ENCODE measurements around the gene PEX10.

PEX10 gene

DNA sequence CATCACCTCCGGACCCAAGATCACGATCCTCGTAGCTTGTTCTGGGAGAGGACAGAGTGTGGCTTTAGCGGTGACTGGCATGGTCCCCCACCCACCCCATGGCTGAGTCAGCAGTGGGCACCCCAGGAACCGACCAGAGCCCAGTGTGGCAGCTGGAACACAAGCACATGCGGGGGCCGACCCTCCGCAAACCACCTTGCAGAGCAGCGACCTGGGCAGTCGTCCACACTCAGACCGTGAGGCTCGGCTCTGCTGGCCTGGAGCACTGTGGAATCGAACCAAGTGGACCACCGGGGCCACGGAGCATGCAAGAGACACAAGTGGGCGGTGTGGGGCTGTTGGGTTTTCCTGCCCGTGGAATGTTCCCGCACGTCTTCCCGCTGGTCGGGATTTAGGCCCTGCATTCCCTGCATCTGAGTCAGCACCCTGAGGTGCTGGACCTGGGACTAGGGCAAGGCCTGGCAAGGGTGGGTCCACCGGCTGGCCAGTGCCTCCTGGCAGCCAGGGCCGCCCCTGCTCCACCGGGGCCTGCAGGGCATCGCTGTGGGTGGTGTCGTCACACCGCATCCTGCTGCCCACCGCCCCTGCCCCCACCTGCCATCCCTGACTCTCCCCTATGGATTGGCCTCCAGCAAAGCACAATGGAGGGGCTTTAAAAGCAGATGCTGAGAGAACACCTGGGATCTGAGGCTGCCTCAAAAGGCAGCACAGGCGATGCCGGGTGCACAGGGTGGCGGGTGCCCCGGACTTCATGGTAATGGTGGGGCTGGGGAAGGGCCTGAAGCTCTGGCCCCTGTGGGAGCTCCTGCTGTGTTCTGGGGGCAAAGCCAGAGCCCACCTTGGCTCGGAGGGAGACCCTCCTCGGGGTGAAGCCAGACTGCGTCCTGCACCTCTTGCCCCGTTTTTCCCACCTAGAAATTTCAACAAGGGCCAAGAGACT, 39.5 kb downstream of the PEX10 start:
- FAIRE-seq, result no peak

DNA sequence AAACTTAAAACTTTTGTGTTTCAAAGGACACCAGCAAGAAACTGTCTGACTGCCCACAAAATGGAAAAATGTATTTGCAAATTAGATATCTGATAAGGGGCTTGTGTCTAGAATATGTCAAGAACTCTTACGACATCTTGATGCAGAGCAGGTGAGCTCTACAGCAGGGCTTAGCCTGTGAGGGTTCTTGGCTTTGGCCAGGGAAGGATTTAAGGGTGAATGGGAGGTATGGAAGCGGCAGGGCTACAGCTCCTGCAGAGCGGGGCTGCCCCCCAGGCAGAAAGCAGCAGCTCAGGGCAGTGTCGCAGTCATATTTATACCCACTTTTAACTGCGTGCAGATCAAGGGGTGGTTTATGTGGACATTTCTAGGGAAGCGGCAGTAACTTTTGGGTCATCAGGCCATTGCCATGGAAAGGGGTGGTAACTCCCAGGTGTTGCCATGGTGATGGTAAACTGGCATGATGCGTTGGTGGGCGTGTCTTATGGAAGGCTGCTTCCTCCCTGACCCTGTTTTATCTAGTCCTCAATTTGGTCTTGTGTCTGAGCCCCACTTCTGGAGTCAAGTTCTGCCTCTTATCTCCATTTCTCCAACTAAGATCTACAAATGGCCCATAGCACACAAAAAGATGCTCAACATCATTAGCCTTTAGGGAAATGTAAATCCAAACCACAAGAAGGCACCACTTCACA, 44.2 kb downstream of the PEX10 start:
- FAIRE-seq, result no peak

DNA sequence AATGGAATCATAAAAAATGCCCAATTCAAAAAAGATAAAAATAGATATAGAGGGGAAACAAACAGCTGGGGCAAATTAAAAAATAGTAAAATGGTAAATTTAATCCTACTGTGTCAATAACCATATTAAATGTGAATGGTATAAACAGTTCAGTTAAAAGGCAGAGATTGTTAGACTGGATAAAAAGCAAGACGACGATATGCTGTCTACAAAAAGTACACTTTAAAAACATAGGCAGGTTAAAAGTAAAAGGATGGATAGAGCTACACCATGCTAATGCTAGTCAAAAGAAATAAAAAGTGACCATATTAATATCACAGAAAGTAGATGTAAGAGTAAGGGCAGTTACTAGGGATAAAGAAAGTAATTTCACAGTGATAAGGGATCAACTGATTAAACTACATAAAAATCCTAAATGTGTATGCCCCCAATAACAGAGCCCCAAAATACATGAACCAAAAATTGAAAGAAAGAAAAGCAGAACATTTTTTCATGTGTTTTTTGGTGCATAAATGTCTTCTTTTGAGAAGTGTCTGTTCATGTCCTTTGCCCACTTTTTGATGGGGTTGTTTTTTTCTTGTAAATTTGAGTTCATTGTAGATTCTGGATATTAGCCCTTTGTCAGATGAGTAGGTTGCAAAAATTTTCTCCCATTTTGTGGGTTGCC, 48.4 kb downstream of the PEX10 start:
- no peak for FAIRE-seq

DNA sequence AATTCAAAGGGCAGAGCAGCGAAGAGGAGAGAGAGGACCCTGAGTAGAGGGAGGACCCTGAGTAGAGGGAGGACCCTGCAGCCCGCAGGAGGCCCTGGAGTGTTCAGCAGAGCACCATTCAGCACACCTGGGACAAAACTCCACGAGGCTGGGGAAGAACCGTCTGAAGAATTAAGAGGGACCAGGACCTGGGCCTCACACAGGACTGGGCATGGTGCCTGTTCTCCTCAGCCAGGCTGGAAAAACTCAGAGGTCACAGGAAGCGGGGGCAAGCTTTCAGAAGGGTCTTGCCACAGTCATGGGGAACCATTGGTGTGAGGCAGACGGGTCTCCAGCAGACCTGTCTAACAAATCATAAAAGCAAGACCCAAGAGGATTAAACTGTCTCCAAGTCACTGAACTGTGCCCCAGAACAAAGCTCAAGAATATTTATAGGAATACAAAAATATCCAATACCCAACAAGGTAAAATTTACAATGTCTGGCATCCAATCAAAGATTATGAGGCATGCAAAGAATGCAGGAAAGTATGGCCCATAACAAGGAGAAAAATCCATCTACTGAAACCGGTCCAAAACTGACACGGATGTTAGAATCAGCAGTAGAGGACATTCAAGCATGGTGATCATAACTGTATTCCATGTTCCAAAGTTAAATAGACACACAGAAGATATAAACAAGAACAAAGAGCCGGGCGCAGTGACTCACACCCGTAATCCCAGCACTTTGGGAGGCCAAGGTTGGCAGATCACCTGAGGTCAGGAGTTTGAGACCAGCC, 51.6 kb downstream of the PEX10 start:
- FAIRE-seq, result no peak

DNA sequence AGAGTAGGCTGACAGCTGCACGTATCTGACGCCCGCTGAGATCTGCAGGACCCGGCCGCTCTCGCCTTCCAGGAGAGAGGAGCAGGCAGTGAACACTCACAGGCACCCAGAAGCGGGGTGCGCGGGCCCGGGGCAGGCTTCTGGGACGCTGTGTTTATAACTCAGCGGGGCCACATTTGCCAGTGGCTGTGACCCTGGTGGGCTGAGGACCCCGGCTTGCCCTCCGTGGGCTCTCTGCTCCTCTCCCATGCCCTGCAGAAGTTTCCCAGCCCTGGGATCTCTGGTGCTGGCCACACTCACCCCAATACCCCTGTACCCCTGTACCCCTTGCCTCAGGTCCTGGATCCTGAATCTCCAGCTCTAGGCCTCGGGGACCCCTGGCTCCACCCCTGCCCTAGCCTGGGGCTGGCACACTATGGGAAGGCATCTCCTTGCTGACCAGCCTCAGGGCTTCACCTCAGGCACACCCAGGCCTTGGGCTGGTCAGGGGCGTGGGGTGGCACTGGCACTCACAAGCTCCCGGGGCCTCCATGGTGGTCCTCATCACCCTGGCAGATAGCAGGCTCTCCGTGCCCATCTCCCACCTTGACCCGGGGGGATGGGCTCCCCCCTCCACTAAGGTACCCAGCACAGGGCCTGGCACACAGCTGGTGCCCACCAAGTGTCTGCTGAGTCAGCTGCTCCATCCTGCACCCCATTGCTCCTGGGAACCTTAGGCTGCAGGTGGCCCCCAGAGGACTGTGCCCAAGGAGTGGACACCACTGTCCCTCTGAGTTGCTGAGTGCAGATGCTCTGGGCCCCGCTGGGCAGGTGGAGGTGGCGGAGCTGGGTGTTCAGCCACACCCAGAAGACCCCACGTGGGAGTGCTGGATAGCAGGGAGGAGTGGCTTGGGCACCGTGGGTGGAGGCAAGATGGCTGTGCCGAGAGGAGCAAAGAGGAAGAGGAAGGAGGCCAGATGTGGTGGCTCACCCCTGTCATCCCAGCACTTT, 53.4 kb downstream of the PEX10 start:
- FAIRE-seq, result no peak

DNA sequence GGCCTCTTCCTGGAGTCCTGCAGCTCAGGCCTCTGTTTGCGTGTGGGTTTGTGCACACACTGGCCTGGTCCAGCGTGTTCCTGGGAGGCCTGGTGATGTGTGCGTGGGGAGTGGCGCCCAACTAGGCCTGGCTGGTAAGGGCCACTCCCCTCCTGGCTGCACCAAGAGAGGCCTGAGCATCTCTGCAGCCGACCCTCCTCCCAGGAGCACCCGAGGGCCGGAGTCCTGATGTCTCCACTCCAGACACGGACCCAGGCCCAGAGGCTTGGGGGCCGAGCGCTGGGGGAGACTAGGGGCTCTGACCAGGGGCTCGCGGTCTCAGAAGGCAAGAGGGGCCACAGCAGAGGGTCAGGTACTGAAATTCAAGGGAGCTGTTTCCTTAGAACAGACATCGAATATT, 54.3 kb downstream of the PEX10 start:
- no peak for FAIRE-seq

DNA sequence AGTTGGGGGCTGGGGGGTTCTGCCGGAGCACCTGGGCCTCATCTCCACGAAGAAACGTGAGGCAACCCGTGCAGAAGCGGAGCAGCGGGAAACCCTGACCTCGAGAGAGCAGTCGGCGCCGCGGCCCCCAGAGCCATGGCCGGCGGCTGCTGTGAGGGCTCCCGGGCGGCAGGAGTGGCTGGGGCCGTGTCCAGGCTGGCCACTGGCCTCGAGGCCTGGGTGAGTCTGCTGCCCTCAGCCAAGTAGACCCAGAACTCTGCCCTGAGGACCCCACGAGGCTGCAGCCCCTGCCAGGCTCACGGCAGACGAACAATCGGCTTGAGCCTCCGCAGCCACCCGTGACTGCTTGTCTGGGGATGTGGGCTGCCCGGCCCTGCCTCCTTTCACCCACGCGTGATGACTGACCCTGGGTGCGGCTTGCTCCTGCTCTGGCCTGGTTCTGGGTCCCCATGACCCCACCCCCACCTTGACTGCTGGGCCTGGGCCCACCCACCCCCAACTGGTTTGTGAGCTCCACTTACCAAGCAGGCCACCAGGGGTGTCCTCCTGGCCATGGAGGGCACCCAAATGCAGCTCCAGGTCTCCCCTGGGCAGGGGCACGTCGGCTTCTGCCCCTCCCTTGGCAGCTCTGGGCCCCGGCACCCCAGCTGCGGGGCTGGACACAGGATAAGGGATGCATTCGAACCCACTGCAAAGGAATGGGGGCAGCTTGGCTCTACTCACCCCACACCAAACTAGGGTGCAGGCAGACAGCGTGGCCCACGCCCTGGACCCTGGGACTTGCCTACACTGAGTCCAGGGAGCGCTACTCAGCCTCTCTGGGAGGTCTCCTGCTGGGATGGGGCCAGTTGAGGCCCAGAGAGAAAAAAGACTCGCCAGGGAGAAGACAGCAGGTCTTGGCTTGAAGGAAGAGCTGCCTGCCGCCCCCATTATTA, 55.2 kb downstream of the PEX10 start:
- FAIRE-seq, result no peak

DNA sequence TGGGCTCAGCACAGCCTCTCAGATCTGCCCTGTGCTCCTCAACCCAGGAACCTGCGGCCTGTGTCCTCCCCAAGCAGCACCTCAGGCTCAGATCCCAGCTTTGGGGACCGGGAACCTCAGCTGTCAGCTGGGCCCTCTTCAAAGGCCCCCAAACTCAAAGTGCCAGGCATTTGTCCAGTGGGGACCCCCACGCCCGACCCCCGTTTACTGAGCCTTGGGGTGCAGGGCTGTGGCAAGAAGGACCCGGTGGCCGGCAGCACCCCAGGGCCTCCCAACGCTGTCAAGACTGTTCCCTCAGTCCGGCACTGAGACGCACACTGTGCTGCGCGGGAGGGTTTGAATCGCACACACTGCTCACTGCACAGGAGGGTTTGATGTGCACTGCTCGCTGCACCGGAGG, 56.0 kb downstream of the PEX10 start:
- FAIRE-seq, result no peak

DNA sequence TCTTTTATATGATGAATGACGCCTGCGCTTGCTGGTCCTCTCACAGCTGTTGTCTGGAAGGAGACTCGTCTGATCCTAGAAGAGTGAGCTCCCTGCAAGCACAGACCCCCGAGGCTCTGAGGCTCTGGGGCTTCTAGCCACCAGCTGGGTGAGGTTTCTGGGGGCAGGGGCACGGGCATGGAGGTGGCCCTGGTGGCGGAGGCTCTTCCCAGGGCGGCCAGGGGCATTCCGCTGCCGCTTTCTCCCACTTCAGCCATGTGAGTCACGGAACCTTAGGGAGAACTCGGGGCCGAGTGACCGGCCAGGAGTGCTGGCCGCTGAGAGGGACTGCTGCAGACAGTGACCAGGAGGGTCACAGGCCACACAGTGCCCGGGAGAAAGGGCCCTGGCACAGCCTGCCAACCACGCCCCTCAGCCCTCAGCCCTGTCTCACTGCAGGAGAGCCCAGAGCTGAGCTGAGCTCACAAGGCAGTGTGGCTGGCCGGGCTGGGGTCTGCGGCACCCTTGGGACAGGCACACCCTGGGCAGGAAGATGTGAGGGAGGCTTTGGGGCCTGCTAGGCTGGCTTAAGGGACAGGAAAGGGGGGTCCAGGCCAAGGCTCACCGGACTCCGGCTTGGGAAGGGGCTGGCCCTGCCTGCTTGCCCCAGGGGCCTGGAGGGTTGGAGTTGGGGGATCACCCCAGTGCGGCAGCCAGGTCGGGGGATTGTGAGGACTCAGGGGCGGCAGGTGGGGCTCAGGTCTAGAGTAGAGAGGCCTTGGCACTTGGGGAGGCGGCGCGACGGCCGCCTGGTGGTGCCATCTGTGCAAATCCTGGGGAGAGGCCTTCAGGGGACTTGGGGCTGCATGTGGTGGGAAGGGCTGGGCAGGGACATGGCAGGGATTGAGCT, 56.7 kb downstream of the PEX10 start:
- no peak for FAIRE-seq

DNA sequence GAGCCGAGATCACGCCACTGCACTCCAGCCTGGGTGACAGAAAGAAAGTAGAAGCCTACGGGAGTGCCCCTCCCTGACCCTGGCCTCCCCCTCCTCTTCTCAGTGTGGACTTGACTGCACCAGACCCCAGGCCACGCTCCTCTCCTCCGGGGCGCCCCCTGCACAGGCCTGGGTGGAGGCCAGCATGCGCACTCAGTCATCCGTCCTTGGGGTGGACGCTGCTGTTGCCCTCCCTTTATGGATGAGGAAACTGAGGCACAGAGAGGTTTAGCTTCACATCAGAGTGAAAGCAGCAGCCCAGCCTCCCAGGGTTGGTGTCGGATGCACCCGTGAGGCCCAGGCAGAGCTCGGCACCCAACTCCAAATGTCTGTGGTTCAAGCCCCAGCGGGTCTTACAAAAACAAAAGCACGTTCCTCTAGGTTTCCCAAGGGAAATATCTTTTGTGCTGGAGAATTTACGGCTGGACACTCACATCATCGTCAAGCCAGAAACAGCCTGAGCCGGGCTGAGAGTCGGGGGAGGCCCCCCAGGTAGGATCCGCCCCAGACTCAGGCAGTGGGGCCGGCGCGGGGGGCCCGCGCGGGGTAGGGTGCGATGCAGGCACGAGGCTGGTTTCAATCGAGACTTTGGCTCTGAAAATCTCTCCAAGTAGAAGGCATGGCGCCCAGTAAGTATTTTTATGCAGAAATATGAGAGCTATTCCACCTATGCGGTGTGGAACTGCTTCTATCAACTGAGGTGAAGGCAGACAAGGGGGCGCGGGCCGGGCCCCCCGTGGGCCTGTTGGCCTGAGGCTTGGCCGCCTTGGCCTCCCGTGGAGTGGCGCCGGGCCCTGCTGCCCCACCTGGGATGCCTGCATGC, 57.6 kb downstream of the PEX10 start:
- FAIRE-seq, result no peak

All from G401.6 (cell line).